NCI-H146 (cell line): Measurements from ENCODE around the gene NAGPA.
A peak's percentile ranks its signal among the peaks of the same experiment; 100 is the strongest.

Experiments used
- DNase-seq: peaks from one replicate; lab custom pipeline; 2025; lab: John Stamatoyannopoulos, UW

The NAGPA gene

DNA sequence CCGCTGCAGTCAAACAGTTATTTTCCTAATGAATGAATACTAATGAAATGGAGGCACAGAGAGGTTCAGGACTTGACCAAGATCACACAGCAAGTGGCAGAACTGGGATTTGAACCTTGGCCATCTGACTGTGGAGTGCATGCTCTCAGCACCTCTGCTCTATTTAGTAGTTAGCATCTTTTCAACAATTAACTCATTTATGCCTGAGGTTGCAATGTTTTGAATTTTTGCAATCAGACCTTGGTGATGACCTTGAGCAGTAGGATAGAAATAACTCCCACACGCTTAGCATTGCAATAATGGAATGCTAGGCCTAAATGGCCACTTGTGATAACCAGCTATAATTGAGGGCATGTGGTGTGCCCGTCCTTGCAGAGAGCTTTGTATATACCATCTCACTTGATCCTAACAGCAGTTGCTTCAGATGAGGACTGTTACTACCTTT lies 31.0 kb downstream of the NAGPA start:
- DNase-seq: no peak

GRCh38 chr16:5001986-5002385 lies 31.7 kb downstream of the NAGPA start:
- no peak for DNase-seq

- DNase-seq: no peak
Observed at GRCh38 chr16:5001571-5001970, 32.2 kb downstream of the NAGPA start.

DNA sequence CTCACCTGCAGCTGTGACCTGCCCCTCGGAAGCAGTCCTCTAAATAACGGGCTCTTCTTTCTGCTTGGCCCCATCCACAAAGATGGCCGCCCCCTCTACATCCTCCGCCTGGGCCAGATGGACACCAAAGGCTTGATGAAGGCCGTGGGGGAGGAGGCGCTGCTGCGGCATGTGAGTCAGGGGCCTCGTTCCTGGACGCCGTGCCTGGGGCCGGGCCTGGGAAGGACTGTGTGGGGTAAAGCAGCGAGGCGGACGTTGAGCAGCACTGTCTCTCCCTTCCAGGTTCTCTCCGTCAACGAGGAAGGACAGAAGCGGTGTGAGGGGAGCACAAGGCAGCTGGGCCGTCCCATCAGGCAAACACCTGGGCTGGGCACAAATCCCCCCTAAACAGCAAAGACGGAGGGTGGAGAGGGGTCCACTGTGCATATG lies 33.1 kb downstream of the NAGPA start:
- DNase-seq: no peak

DNA sequence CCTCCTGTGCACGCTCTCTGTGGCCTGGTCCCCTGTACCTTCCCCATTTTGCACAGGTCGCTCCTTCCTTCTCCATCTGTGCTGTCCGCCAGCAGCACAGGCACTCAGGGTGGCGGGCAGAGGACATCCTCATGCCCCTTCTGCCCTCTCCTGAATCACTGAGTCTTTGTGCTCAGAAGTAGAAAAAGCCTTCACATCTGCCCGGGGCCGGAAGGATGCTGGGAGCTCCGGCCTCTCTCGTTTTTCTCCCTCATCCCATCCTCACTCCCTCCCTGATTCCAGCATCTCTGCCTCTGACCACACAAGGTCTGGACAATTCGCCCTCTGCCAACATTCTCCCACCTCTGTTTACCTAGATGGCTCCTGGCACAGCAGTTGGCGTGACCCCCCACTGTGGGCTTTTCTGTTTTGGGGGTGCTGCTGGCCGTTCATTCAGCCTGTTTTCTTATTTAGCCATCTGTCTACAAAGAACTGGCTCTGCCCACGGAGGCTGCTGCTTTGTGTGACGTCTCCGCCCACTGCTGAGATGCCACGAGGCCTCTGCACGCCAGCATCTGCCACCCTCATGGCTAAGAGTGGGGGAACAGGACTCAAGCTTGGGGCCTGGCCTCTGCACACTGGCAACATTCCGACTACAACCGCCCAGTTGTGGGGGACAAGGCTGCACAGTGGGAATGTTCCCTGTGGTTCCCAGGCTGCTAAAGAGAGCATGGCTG lies 38.9 kb downstream of the NAGPA start:
- no peak for DNase-seq

DNA sequence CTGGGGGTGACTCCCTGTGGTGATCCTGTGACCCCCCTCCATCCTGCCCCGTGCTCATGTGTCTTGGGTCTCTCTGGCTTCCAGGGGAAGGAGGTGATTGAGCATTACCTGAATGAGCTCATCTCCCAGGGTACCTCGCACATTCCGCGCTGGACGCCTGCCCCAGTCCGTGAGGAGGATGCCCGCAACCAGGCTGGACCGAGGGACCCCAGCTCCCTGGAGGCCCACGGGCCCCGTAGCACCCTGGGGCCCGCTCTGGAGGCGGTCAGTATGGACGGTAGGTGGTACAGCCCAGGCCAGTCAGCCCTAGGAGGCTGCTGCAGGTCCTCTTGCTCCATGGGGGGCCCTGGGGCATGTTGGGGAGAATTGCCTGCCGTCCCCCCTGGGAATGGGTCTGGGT lies 42.0 kb downstream of the NAGPA start:
- DNase-seq: no peak

GRCh38 chr16:4990415-4990814 lies 43.3 kb downstream of the NAGPA start:
- no peak for DNase-seq

- DNase-seq: no peak
Observed at GRCh38 chr16:4989391-4990006, 44.2 kb downstream of the NAGPA start.

GRCh38 chr16:4988647-4989046 lies 45.1 kb downstream of the NAGPA start:
- no peak for DNase-seq

- peak; percentile 68 for DNase-seq
Observed at GRCh38 chr16:4987580-4988374, 46.0 kb downstream of the NAGPA start.

- DNase-seq: no peak
Observed at GRCh38 chr16:4987250-4987579, 46.5 kb downstream of the NAGPA start.

GRCh38 chr16:4984174-4984990 lies 49.4 kb downstream of the NAGPA start:
- DNase-seq: no peak

GRCh38 chr16:4982056-4982867 lies 51.5 kb downstream of the NAGPA start:
- no peak for DNase-seq

GRCh38 chr16:4981473-4981872 lies 52.3 kb downstream of the NAGPA start:
- no peak for DNase-seq

GRCh38 chr16:4980691-4981090 lies 53.0 kb downstream of the NAGPA start:
- DNase-seq: no peak

- DNase-seq: no peak
Observed at GRCh38 chr16:4979736-4980660, 53.7 kb downstream of the NAGPA start.

GRCh38 chr16:4979164-4979563 lies 54.6 kb downstream of the NAGPA start:
- DNase-seq: no peak

GRCh38 chr16:4976611-4977145 lies 57.1 kb downstream of the NAGPA start:
- peak; percentile 75 for DNase-seq

- DNase-seq: no peak
Observed at GRCh38 chr16:4976079-4976478, 57.7 kb downstream of the NAGPA start.
